ENCODE results near the gene EIF5A2.
"Not testable (repeated sequence)": the region's sequence is repeated elsewhere in the genome, so short reads cannot be mapped to it uniquely, and the experiment has no call there.

The EIF5A2 gene

DNA sequence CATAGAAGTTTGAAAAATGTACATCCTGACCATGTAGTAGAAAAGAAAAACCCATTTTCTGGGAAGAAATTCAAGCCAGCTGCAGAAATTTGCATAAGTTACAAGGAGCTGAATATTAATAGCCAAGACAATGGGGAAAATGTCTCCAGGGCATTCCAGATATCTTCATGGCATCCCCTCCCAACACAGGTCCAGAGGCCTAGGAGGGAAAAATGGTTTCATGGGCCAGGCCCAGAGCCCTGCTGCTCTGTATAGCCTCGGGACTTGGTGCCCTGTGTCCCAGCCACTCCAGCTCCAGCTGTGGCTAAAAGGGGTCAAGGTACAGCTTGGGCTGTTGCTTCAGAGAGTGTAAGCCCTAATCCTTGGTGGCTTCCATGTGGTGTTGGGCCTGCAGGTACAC is 11.2 kb downstream of the EIF5A2 start:
- POLR2A ChIA-PET; H3K27ac ChIP-seq (ENCODE audit: insufficient read depth in 1 of 2, low read depth in 1 of 2, low read length in 2 of 2, poor library complexity in 1 of 2, severe bottlenecking in 2 of 2): not testable (repeated sequence)
- WGBS (ENCODE audit: insufficient coverage) = 100% methylated on average over 1 of the region's 1 CpG

GRCh38 chr3:170896781-170897180 is 11.7 kb downstream of the EIF5A2 start:
- Histone ChIP-seq H3K27me3 (replicated peaks in 2 of 5; ENCODE audit: control insufficient read depth in 4 of 5, insufficient read depth in 5 of 5, low read length in 4 of 5) (no peaks in the 10 kb centered on the region), H3K27ac (ENCODE audit: insufficient read depth in 1 of 2, low read depth in 1 of 2, low read length in 2 of 2, poor library complexity in 1 of 2, severe bottlenecking in 2 of 2) (no peak overlapping the region), H3K4me3 (ENCODE audit: control insufficient read depth in 1 of 7, extremely low read depth in 1 of 7, insufficient read depth in 4 of 7, low read depth in 2 of 7, low read length in 6 of 7) (no peak overlapping the region), H3K9me3 (ENCODE audit: control extremely low read depth in 1 of 5, control insufficient read depth in 4 of 5, insufficient read depth in 2 of 5, low read depth in 1 of 5, low read length in 4 of 5) (peaks cover 0 to 5% (median 0%) of the 10 kb centered on the region in 5 experiments), H3K36me3 (ENCODE audit: control insufficient read depth in 4 of 4, insufficient read depth in 4 of 4, low read length in 3 of 4) (peaks cover 0 to 2% (median 0%) of the 10 kb centered on the region in 4 experiments), H3K4me1 (ENCODE audit: control extremely low read depth in 1 of 4, control insufficient read depth in 4 of 4, insufficient read depth in 4 of 4, low read length in 3 of 4) (no peaks in the 10 kb centered on the region)
- DNase-seq = no peak
- WGBS (ENCODE audit: insufficient coverage) = 100% methylated on average over 1 of the region's 1 CpG
- ChIA-PET POLR2A (no interaction called here), CTCF (no interaction called here)

More for the DNA sequence above, 11.2 kb downstream of the EIF5A2 start:
- CTCF ChIA-PET; H3K4me3 ChIP-seq (ENCODE audit: control insufficient read depth in 1 of 7, extremely low read depth in 1 of 7, insufficient read depth in 4 of 7, low read depth in 2 of 7, low read length in 6 of 7); DNase-seq; H3K4me1 ChIP-seq (ENCODE audit: control extremely low read depth in 1 of 4, control insufficient read depth in 4 of 4, insufficient read depth in 4 of 4, low read length in 3 of 4); H3K27me3 ChIP-seq (replicated peaks in 2 of 5; ENCODE audit: control insufficient read depth in 4 of 5, insufficient read depth in 5 of 5, low read length in 4 of 5); H3K36me3 ChIP-seq (ENCODE audit: control insufficient read depth in 4 of 4, insufficient read depth in 4 of 4, low read length in 3 of 4); H3K9me3 ChIP-seq (ENCODE audit: control extremely low read depth in 1 of 5, control insufficient read depth in 4 of 5, insufficient read depth in 2 of 5, low read depth in 1 of 5, low read length in 4 of 5): not testable (repeated sequence)

- WGBS (ENCODE audit: insufficient coverage) = 100% methylated on average over 5 of the region's 6 CpGs
- DNase-seq, CTCF ChIA-PET: not testable (repeated sequence)
These were observed 12.1 kb downstream of the EIF5A2 start for GRCh38 chr3:170896333-170896732.

GRCh38 chr3:170893895-170894294 is 14.5 kb downstream of the EIF5A2 start:
- POLR2A ChIA-PET = no interaction called here
- no peaks in the 10 kb centered on the region for H3K4me1 ChIP-seq (ENCODE audit: control extremely low read depth in 1 of 4, control insufficient read depth in 4 of 4, insufficient read depth in 4 of 4, low read length in 3 of 4)
- WGBS (ENCODE audit: insufficient coverage) = 96% methylated on average over 8 of the region's 8 CpGs
- H3K9me3 ChIP-seq (ENCODE audit: control extremely low read depth in 1 of 5, control insufficient read depth in 4 of 5, insufficient read depth in 2 of 5, low read depth in 1 of 5, low read length in 4 of 5) = peaks cover 0 to 5% (median 0%) of the 10 kb centered on the region in 5 experiments
- DNase-seq = no peak
- H3K27me3 ChIP-seq (replicated peaks in 2 of 5; ENCODE audit: control insufficient read depth in 4 of 5, insufficient read depth in 5 of 5, low read length in 4 of 5) = no peaks in the 10 kb centered on the region
- no peak overlapping the region for H3K27ac ChIP-seq (ENCODE audit: insufficient read depth in 1 of 2, low read depth in 1 of 2, low read length in 2 of 2, poor library complexity in 1 of 2, severe bottlenecking in 2 of 2)
- H3K4me3 ChIP-seq (ENCODE audit: control insufficient read depth in 1 of 7, extremely low read depth in 1 of 7, insufficient read depth in 4 of 7, low read depth in 2 of 7, low read length in 6 of 7) = no peak overlapping the region
- CTCF ChIA-PET = no interaction called here
- H3K36me3 ChIP-seq (ENCODE audit: control insufficient read depth in 4 of 4, insufficient read depth in 4 of 4, low read length in 3 of 4) = peaks cover 0 to 2% (median 0%) of the 10 kb centered on the region in 4 experiments

More at GRCh38 chr3:170896333-170896732, 12.1 kb downstream of the EIF5A2 start:
- POLR2A ChIA-PET; H3K27ac ChIP-seq (ENCODE audit: insufficient read depth in 1 of 2, low read depth in 1 of 2, low read length in 2 of 2, poor library complexity in 1 of 2, severe bottlenecking in 2 of 2); H3K27me3 ChIP-seq (replicated peaks in 2 of 5; ENCODE audit: control insufficient read depth in 4 of 5, insufficient read depth in 5 of 5, low read length in 4 of 5); H3K4me1 ChIP-seq (ENCODE audit: control extremely low read depth in 1 of 4, control insufficient read depth in 4 of 4, insufficient read depth in 4 of 4, low read length in 3 of 4); H3K9me3 ChIP-seq (ENCODE audit: control extremely low read depth in 1 of 5, control insufficient read depth in 4 of 5, insufficient read depth in 2 of 5, low read depth in 1 of 5, low read length in 4 of 5); H3K4me3 ChIP-seq (ENCODE audit: control insufficient read depth in 1 of 7, extremely low read depth in 1 of 7, insufficient read depth in 4 of 7, low read depth in 2 of 7, low read length in 6 of 7); H3K36me3 ChIP-seq (ENCODE audit: control insufficient read depth in 4 of 4, insufficient read depth in 4 of 4, low read length in 3 of 4): not testable (repeated sequence)

DNA sequence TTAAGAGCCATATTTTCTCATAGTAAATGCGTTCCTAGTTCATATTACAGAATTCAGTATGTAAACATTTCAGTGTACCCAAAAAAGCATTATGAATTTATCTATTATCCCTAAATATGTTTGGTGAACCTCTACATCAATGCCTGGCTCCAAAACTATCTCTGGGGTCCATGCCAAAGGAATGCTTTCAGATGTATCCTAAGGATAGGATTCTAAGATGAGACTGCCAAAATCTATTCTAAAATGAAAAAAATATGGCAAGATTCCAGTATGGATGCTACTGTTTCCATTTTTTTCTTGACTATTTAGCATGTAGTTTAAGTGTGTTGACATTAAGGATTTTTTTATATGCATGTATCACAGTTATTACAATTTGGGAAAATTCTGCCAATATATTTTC is 18.8 kb downstream of the EIF5A2 start:
- Histone ChIP-seq H3K4me1 (ENCODE audit: control extremely low read depth in 1 of 4, control insufficient read depth in 4 of 4, insufficient read depth in 4 of 4, low read length in 3 of 4) (no peaks in the 10 kb centered on the region), H3K27ac (ENCODE audit: insufficient read depth in 1 of 2, low read depth in 1 of 2, low read length in 2 of 2, poor library complexity in 1 of 2, severe bottlenecking in 2 of 2) (no peak overlapping the region), H3K36me3 (ENCODE audit: control insufficient read depth in 4 of 4, insufficient read depth in 4 of 4, low read length in 3 of 4) (no peaks in the 10 kb centered on the region), H3K27me3 (replicated peaks in 2 of 5; ENCODE audit: control insufficient read depth in 4 of 5, insufficient read depth in 5 of 5, low read length in 4 of 5) (no peaks in the 10 kb centered on the region), H3K9me3 (ENCODE audit: control extremely low read depth in 1 of 5, control insufficient read depth in 4 of 5, insufficient read depth in 2 of 5, low read depth in 1 of 5, low read length in 4 of 5) (no peaks in the 10 kb centered on the region), H3K4me3 (ENCODE audit: control insufficient read depth in 1 of 7, extremely low read depth in 1 of 7, insufficient read depth in 4 of 7, low read depth in 2 of 7, low read length in 6 of 7) (no peak overlapping the region)
- no CpG with 5 or more reads among the region's 1 CpG for WGBS (ENCODE audit: insufficient coverage)
- POLR2A ChIA-PET = no interaction called here
- CTCF ChIA-PET = no interaction called here
- DNase-seq = no peak

- ChIA-PET POLR2A (no interaction called here), CTCF (no interaction called here)
- H3K4me1 ChIP-seq (ENCODE audit: control extremely low read depth in 1 of 4, control insufficient read depth in 4 of 4, insufficient read depth in 4 of 4, low read length in 3 of 4) = no peaks in the 10 kb centered on the region
- H3K9me3 ChIP-seq (ENCODE audit: control extremely low read depth in 1 of 5, control insufficient read depth in 4 of 5, insufficient read depth in 2 of 5, low read depth in 1 of 5, low read length in 4 of 5) = peaks cover 0 to 1% (median 0%) of the 10 kb centered on the region in 5 experiments
- H3K4me3 ChIP-seq (ENCODE audit: control insufficient read depth in 1 of 7, extremely low read depth in 1 of 7, insufficient read depth in 4 of 7, low read depth in 2 of 7, low read length in 6 of 7) = no peak overlapping the region
- H3K27me3 ChIP-seq (replicated peaks in 2 of 5; ENCODE audit: control insufficient read depth in 4 of 5, insufficient read depth in 5 of 5, low read length in 4 of 5) = no peaks in the 10 kb centered on the region
- H3K27ac ChIP-seq (ENCODE audit: insufficient read depth in 1 of 2, low read depth in 1 of 2, low read length in 2 of 2, poor library complexity in 1 of 2, severe bottlenecking in 2 of 2) = no peak overlapping the region
- no peak for DNase-seq
- no peaks in the 10 kb centered on the region for H3K36me3 ChIP-seq (ENCODE audit: control insufficient read depth in 4 of 4, insufficient read depth in 4 of 4, low read length in 3 of 4)
These were observed 19.3 kb downstream of the EIF5A2 start for GRCh38 chr3:170889132-170889531.

- DNase-seq; H3K9me3 ChIP-seq (ENCODE audit: control extremely low read depth in 1 of 5, control insufficient read depth in 4 of 5, insufficient read depth in 2 of 5, low read depth in 1 of 5, low read length in 4 of 5); H3K4me1 ChIP-seq (ENCODE audit: control extremely low read depth in 1 of 4, control insufficient read depth in 4 of 4, insufficient read depth in 4 of 4, low read length in 3 of 4); H3K36me3 ChIP-seq (ENCODE audit: control insufficient read depth in 4 of 4, insufficient read depth in 4 of 4, low read length in 3 of 4); H3K27me3 ChIP-seq (replicated peaks in 2 of 5; ENCODE audit: control insufficient read depth in 4 of 5, insufficient read depth in 5 of 5, low read length in 4 of 5); H3K27ac ChIP-seq (ENCODE audit: insufficient read depth in 1 of 2, low read depth in 1 of 2, low read length in 2 of 2, poor library complexity in 1 of 2, severe bottlenecking in 2 of 2); CTCF ChIA-PET; H3K4me3 ChIP-seq (ENCODE audit: control insufficient read depth in 1 of 7, extremely low read depth in 1 of 7, insufficient read depth in 4 of 7, low read depth in 2 of 7, low read length in 6 of 7): not testable (repeated sequence)
- 92% methylated on average over 16 of the region's 24 CpGs for WGBS (ENCODE audit: insufficient coverage)
- POLR2A ChIA-PET = interaction anchor here (0.8 kb wide), 1 partner anchor 12 kb away, joined by 3 read pairs; no protein-coding TSS in a partner anchor
These were observed 24.1 kb downstream of the EIF5A2 start for GRCh38 chr3:170884109-170884930.

Measured in common myeloid progenitor, CD34-positive (primary cell).